Heart left ventricle (tissue), 16 donors: ENCODE data around the gene RPP25L. TPM values are rescaled to one million over a fixed set of nuclear protein-coding genes. Genes with fewer than 3 reads are reported as not detected.

Experiments
- ATAC-seq, 4 donors: fragments of 200-7000 bp; cut with Tn5 transposase; one replicate each; pipeline ENCODE4 v1.9.1; 2020 to 2022; ENCODE audit warnings: moderate library complexity in 4 of 4, mild to moderate bottlenecking in 3 of 4, moderate number of reproducible peaks in 1 of 4
- DNase-seq, 5 donors: peaks; one replicate each; pipeline ENCODE4 v3.0.0-alpha.2; 2020
- H3K27ac ChIP-seq, 12 donors: fragments of 200-600 bp; sonication (generic) in 4 of 12; one replicate each; pipeline versions ENCODE4 v1.5.0 to v1.8.0; 2016 to 2022; ENCODE audit warnings: mild to moderate bottlenecking in 2 of 12
- H3K27me3 ChIP-seq, 9 donors: fragments of 200-600 bp; sonication (generic) in 2 of 9; one replicate each; pipeline versions ENCODE4 v1.5.1 to v1.8.0; 2016 to 2022; ENCODE audit warnings: mild to moderate bottlenecking in 3 of 9
- H3K36me3 ChIP-seq, 9 donors: fragments of 200-600 bp; sonication (generic) in 2 of 9; one replicate each; pipeline versions ENCODE4 v1.5.0 to v1.8.0; 2018 to 2022; ENCODE audit warnings: mild to moderate bottlenecking in 2 of 9
- H3K4me1 ChIP-seq, 12 donors: fragments of 200-600 bp; sonication (generic) in 4 of 12; one replicate each; pipeline versions ENCODE4 v1.5.0 to v1.8.0; 2016 to 2022; ENCODE audit warnings: mild to moderate bottlenecking in 3 of 12
- H3K4me3 ChIP-seq, 12 donors: fragments of 200-600 bp; sonication (generic) in 4 of 12; one replicate each; pipeline versions ENCODE4 v1.5.0 to v1.8.0; 2017 to 2022; ENCODE audit warnings: mild to moderate bottlenecking in 9 of 12, moderate library complexity in 4 of 12
- H3K9me3 ChIP-seq, 12 donors: fragments of 200-600 bp; sonication (generic) in 4 of 12; one replicate each; pipeline versions ENCODE4 v1.5.0 to v1.8.0; 2016 to 2022; ENCODE audit warnings: mild to moderate bottlenecking in 1 of 12
- POLR2A ChIP-seq, 2 donors: fragments of 450-650 bp; IDR thresholded peaks; one replicate each; pipeline ENCODE4 v1.6.1; 2017; ENCODE audit warnings: antibody characterized with exemption in 2 of 2, mild to moderate bottlenecking in 2 of 2, moderate library complexity in 2 of 2
- WGBS, 4 donors: extraction: QIAGEN DNeasy Blood & Tissue Kit in 2 of 4; methylation state at CpG; one replicate each; pipeline versions ENCODE4 v1.1.5 to v1.1.7; 2013 to 2018; 5-methylcytosine and 5-hydroxymethylcytosine counted together
- intact Hi-C, 10 donors: fragments of 100-400 bp; cut with DNase I; formaldehyde crosslinking; loops; one replicate each; pipeline versions ENCODE4 v1.11.1 to v1.14.2; 2022
- polyA plus RNA-seq, 2 donors: library from polyadenylated mRNA; stranded (reverse); fragments of 200-250 nt; gene quantifications; one replicate each; pipeline ENCODE4 v1.2.3, GENCODE V29; 2013
- total RNA-seq, 9 donors: library from RNA; depleted of rRNA in 2 of 9; stranded (reverse); fragments of >200 nt in 2 of 9; fragmentation: NEBNext Ultra II Directional in 3 of 9; extraction: Animal tissue kit (Norgen Biotek cat#: 25700) in 3 of 9; gene quantifications; one replicate each; pipeline versions ENCODE4 v1.1.0 to v1.2.4, GENCODE V29; 2016 to 2023
- TF ChIP-seq, protein P1 (sequence below), 12 donors: fragments of 200-600 bp; sonication (generic) in 4 of 12; IDR thresholded peaks; one replicate each; pipeline versions ENCODE4 v1.5.0 to v1.8.0; 2018 to 2022; ENCODE audit warnings: antibody characterized with exemption in 12 of 12, mild to moderate bottlenecking in 5 of 12
- donor health status: ischemic (EF 13 %, LVEDD 7.1; RV severe dilation, severe dysfunction).
- donor health status: healthy with polysubstance abuse.
- donor health status: DM: no; HTN: yes; CAD: no.
- donor health status: DM: no; HTN: no; CAD: no.
- donor health status: ischemic (EF 25% LVEDD 6.9; RV normal size, moderate dysfunction).
- donor health status: ischemic (EF 25% LVEDD 5.7; RV mildly dilated, moderate dysfunction).
- donor health status: healthy.
- donor health status: DM: yes; HTN: yes; CAD: no.
- donor health status: ischemic (EF 35%, LVEDD 5.7; RV mildly dilated, moderate dysfunction).
- donor health status: nonischemic (EF 11% LVEDD 7.7; RV severe dilation, severe dysfunction).
- donor health status: DM: yes; HTN: yes; CAD: no.
- donor health status: PGD.
- donor health status: ischemic (EF 29% LVEDD 5.4; RV normal size, mild dysfunction).
- donor health status: nonischemic (EF 23%, LVEDD 6.1; RV moderate dilation, normal function).

RPP25L gene
- total and polyA plus RNA-seq, 11 donors: 22.5 to 79.2 (median 38.3) TPM

DNA sequence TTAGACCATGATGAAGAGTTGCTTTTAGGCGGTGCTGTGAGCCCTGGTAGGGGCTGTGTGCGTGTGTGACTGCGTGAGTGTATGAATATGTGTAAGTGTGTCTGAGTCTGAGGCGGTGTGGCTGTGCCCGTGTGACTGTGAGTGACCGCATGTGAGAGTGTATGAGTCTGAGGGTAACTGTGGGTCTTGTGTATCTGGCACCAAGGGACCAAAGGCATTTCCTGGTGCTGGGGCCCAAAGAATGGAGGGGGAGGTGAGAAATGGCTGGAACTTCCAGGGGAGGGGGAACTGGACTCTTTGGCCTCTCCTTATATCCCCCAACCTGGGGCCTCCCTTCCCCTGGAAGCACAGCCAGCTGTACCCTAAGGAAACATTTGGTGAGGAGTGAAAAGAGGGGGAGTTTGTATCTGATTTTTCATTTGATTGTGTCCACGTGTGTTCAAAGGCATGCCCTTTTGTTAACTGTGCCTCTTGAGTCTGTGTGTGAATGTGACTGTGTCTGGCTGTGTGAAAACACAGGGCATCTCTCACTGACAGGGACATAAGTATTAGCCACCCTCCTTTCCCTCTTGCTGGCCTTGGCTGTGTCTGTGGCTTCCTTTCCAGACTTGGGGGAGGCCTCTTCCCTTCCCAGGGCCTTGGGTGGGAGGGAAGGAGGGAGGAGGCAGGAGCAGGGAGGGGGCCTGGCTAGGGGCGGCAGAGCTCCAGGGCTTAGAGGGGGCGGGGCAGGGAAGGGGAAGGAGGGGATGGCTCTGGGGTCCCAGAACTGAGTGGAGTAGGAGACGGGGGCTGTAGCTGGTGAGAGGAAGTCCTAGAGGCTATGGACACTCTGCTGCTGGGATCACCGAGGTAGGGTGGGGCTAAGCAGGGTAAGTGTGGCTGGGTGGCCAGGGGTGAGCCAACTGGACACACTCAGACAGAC, 41.5 kb upstream of the RPP25L start:
- TF ChIP-seq, protein P1, sequence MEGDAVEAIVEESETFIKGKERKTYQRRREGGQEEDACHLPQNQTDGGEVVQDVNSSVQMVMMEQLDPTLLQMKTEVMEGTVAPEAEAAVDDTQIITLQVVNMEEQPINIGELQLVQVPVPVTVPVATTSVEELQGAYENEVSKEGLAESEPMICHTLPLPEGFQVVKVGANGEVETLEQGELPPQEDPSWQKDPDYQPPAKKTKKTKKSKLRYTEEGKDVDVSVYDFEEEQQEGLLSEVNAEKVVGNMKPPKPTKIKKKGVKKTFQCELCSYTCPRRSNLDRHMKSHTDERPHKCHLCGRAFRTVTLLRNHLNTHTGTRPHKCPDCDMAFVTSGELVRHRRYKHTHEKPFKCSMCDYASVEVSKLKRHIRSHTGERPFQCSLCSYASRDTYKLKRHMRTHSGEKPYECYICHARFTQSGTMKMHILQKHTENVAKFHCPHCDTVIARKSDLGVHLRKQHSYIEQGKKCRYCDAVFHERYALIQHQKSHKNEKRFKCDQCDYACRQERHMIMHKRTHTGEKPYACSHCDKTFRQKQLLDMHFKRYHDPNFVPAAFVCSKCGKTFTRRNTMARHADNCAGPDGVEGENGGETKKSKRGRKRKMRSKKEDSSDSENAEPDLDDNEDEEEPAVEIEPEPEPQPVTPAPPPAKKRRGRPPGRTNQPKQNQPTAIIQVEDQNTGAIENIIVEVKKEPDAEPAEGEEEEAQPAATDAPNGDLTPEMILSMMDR (IDR thresholded peaks at IDR 0.05): no peak
- TF ChIP-seq POLR2A (IDR thresholded peaks at IDR 0.05): no peak
- peak overlapping the region; percentile 43 to 95 (median 86) for H3K27ac ChIP-seq
- H3K27me3 ChIP-seq: no peaks in the 10 kb centered on the region
- ATAC-seq: peak in 3 of 4 donors; percentile 2 to 3 (median 2)
- peaks cover 0 to 31% (median 21%) of the 10 kb centered on the region in 9 donors for H3K36me3 ChIP-seq
- H3K9me3 ChIP-seq: no peaks in the 10 kb centered on the region
- DNase-seq: peak in 1 of 5 donors; percentile 40
- intact Hi-C loops: loop anchor here in 1 of 10 donors (5.0 kb wide), 1 partner anchor 49 kb away; no protein-coding TSS in a partner anchor
- H3K4me1 ChIP-seq: peaks cover 7 to 67% (median 45%) of the 10 kb centered on the region in 12 donors
- WGBS, 4 donors: 26 to 49% (median 30%) methylated on average over 10 to 11 of the region's 11 CpGs
- peak overlapping the region in 10 of 12 donors; percentile 35 to 65 (median 58) for H3K4me3 ChIP-seq

DNA sequence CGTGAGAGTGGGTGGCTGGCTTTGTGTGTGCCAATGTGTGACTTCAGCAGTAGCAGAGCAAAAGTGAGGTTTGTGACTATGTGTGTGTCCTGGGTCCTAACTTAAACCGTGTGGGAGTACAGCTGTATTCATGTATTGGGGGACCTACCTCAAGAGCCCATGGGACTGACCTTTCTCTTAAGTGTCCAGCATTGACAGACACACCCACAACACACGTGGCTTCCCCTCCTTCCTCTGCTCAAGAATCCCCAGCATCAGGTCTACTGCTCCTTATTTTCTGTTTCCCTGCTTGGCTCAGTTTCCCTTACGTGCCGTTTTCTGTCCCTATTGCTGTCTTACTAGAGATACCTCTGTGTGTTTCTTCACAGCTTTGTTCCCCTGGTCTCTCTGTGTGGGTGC, 40.7 kb upstream of the RPP25L start:
- H3K36me3 ChIP-seq: peaks cover 0 to 29% (median 24%) of the 10 kb centered on the region in 9 donors
- peak overlapping the region; percentile 35 to 65 (median 54) for H3K4me3 ChIP-seq
- TF ChIP-seq, protein P1 (IDR thresholded peaks at IDR 0.05): no peak
- no peak for TF ChIP-seq POLR2A (IDR thresholded peaks at IDR 0.05)
- peak overlapping the region; percentile 36 to 95 (median 86) for H3K27ac ChIP-seq
- H3K4me1 ChIP-seq: peaks cover 7 to 75% (median 53%) of the 10 kb centered on the region in 12 donors
- intact Hi-C loops: loop anchor here in 1 of 10 donors (5.0 kb wide), 1 partner anchor 50 kb away; no protein-coding TSS in a partner anchor
- H3K27me3 ChIP-seq: no peaks in the 10 kb centered on the region
- no peak for ATAC-seq
- H3K9me3 ChIP-seq: no peaks in the 10 kb centered on the region
- 10 to 17% (median 11%) methylated on average over 5 of the region's 5 CpGs for WGBS, 4 donors
- no peak for DNase-seq

DNA sequence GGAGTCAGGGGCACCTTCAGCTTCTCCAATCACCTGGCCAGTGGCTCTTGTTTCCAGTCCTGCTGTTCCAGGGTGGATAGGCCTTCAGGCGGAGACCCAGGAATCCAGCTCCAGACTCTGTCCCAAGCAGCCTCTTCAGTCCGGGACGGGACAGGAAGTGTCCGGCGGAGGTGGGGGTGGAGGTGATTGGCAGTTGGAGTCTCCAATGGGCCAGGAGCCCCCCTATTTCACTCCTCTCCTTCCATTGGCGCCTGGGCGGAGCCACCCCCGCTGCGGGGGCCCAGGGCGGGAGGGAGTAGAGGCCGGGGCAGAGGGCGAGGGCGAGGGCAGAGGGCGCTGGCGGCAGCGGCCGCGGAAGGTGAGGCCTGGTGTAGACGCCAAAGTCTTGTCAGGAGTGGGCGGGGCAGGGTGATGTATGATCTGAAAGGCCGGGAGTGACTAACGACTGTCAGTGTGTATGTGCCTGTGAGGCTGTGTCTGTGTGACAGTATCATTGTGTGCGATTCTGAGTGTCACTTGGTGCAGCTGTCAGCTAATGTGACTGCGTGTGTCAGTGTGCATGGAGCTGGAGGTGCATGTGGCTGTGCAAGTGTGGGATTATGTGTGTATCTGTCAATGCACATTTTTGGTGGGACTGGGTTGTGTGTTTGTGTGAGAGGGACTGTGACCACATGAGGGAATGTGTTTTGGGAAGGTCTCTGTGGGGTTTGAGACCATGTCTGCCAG, 40.1 kb upstream of the RPP25L start, which contains the start of gene IL11RA:
Gene IL11RA, plus strand, starts transcription at position 310 of the 726 bp plus-strand sequence. CDS start 3,033 bp downstream, outside the sequence.
- Histone ChIP-seq H3K4me1 (peaks cover 7 to 81% (median 59%) of the 10 kb centered on the region in 12 donors), H3K9me3 (no peaks in the 10 kb centered on the region), H3K4me3 (peak within 1 kb of the TSS; percentile 35 to 65 (median 54)), H3K27me3 (no peaks in the 10 kb centered on the region), H3K27ac (peak within 1 kb of the TSS; percentile 74 to 95 (median 86)), H3K36me3 (peaks cover 0 to 29% (median 23%) of the 10 kb centered on the region in 9 donors)
- peak; percentile 74 to 86 (median 82) for ATAC-seq
- intact Hi-C loops: loop anchor here in 1 of 10 donors (5.0 kb wide), 1 partner anchor 50 kb away; no protein-coding TSS in a partner anchor
- DNase-seq: peak; percentile 91 to 95 (median 94)
- peak in 1 of 2 donors; percentile 73 for TF ChIP-seq POLR2A (IDR thresholded peaks at IDR 0.05)
- TF ChIP-seq, protein P1 (IDR thresholded peaks at IDR 0.05): peak in 2 of 12 donors; percentile 12 to 18
- WGBS, 4 donors: 0 to 10% (median 2%) methylated on average over 16 to 24 of the region's 24 CpGs
